ENCODE results near the gene SMURF1. TPM values are rescaled to one million over a fixed set of nuclear protein-coding genes. Genes with fewer than 3 reads are reported as not detected.
"Not testable (repeated sequence)": the region's sequence is repeated elsewhere in the genome, so short reads cannot be mapped to it uniquely, and the experiment has no call there.

SMURF1 gene
- total and polyA plus RNA-seq, 4 donors: 2.9 to 16.8 (median 5.9) TPM

DNA sequence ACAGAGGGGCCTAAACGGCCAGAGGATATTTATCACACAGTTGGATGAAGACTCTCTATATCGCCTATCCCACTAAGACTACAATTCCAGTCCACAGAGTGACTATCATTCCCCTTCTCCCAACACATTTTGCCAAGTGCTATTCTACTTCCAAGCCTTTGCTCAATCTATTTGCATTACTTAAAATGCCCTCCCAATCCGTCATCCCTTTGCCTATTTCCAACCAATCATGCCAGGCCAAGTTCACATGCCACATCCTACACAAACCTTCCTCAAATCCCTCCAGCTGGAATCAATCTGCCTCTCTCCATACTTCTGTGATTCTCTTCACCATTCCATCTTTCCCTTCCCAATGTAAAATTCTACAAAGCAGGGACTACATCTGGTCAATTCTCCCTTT lies 38.2 kb downstream of the SMURF1 start:
- H3K36me3 ChIP-seq (ENCODE audit: control insufficient read depth in 4 of 4, insufficient read depth in 3 of 4, low read depth in 1 of 4, low read length in 3 of 4): no peaks in the 10 kb centered on the region
- peaks cover 5 to 19% (median 10%) of the 10 kb centered on the region in 4 donors for H3K4me1 ChIP-seq (ENCODE audit: control insufficient read depth in 4 of 4, insufficient read depth in 4 of 4, low read length in 3 of 4)
- no peak for DNase-seq (ENCODE audit: low spot score)
- H3K27me3 ChIP-seq (ENCODE audit: control insufficient read depth in 4 of 4, insufficient read depth in 4 of 4, low read length in 3 of 4): no peaks in the 10 kb centered on the region
- H3K4me3 ChIP-seq (ENCODE audit: low read depth in 1 of 3, low read length in 3 of 3): no peak overlapping the region
- H3K27ac ChIP-seq (ENCODE audit: low read depth in 1 of 2, low read length in 2 of 2): peak overlapping the region; percentile 9 to 18
- 63% methylated on average over 3 of the region's 3 CpGs for WGBS
- TF ChIP-seq RAD21 (IDR thresholded peaks at IDR 0.05): peak; percentile 6 to 20
- no peak for TF ChIP-seq HNF4G (IDR thresholded peaks at IDR 0.05)
- TF ChIP-seq, protein P1, sequence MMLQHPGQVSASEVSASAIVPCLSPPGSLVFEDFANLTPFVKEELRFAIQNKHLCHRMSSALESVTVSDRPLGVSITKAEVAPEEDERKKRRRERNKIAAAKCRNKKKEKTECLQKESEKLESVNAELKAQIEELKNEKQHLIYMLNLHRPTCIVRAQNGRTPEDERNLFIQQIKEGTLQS (IDR thresholded peaks at IDR 0.05): no peak
- TF ChIP-seq, protein P2, sequence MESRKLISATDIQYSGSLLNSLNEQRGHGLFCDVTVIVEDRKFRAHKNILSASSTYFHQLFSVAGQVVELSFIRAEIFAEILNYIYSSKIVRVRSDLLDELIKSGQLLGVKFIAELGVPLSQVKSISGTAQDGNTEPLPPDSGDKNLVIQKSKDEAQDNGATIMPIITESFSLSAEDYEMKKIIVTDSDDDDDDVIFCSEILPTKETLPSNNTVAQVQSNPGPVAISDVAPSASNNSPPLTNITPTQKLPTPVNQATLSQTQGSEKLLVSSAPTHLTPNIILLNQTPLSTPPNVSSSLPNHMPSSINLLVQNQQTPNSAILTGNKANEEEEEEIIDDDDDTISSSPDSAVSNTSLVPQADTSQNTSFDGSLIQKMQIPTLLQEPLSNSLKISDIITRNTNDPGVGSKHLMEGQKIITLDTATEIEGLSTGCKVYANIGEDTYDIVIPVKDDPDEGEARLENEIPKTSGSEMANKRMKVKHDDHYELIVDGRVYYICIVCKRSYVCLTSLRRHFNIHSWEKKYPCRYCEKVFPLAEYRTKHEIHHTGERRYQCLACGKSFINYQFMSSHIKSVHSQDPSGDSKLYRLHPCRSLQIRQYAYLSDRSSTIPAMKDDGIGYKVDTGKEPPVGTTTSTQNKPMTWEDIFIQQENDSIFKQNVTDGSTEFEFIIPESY (IDR thresholded peaks at IDR 0.05): no peak
- TF ChIP-seq YY1 (IDR thresholded peaks at IDR 0.05): peak; percentile 88
- TF ChIP-seq JUND (IDR thresholded peaks at IDR 0.05): peak in 1 of 2 donors; percentile 20
- TF ChIP-seq, protein P3, sequence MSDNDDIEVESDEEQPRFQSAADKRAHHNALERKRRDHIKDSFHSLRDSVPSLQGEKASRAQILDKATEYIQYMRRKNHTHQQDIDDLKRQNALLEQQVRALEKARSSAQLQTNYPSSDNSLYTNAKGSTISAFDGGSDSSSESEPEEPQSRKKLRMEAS (IDR thresholded peaks at IDR 0.05): no peak
- no peak for TF ChIP-seq FOXA1 (IDR thresholded peaks at IDR 0.05)
- TF ChIP-seq, protein P4, sequence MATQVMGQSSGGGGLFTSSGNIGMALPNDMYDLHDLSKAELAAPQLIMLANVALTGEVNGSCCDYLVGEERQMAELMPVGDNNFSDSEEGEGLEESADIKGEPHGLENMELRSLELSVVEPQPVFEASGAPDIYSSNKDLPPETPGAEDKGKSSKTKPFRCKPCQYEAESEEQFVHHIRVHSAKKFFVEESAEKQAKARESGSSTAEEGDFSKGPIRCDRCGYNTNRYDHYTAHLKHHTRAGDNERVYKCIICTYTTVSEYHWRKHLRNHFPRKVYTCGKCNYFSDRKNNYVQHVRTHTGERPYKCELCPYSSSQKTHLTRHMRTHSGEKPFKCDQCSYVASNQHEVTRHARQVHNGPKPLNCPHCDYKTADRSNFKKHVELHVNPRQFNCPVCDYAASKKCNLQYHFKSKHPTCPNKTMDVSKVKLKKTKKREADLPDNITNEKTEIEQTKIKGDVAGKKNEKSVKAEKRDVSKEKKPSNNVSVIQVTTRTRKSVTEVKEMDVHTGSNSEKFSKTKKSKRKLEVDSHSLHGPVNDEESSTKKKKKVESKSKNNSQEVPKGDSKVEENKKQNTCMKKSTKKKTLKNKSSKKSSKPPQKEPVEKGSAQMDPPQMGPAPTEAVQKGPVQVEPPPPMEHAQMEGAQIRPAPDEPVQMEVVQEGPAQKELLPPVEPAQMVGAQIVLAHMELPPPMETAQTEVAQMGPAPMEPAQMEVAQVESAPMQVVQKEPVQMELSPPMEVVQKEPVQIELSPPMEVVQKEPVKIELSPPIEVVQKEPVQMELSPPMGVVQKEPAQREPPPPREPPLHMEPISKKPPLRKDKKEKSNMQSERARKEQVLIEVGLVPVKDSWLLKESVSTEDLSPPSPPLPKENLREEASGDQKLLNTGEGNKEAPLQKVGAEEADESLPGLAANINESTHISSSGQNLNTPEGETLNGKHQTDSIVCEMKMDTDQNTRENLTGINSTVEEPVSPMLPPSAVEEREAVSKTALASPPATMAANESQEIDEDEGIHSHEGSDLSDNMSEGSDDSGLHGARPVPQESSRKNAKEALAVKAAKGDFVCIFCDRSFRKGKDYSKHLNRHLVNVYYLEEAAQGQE (IDR thresholded peaks at IDR 0.05): peak; percentile 10
- peak; percentile 39 to 49 for TF ChIP-seq HNF4A (conservative IDR thresholded peaks at IDR 0.05)
- no peak for TF ChIP-seq NR2F2 (IDR thresholded peaks at IDR 0.05)
- H3K9me3 ChIP-seq (ENCODE audit: control insufficient read depth in 4 of 4, low read length in 3 of 4): no peaks in the 10 kb centered on the region
- no peak overlapping the region for H3K9ac ChIP-seq (ENCODE audit: low read depth in 1 of 2, low read length in 2 of 2)

DNA sequence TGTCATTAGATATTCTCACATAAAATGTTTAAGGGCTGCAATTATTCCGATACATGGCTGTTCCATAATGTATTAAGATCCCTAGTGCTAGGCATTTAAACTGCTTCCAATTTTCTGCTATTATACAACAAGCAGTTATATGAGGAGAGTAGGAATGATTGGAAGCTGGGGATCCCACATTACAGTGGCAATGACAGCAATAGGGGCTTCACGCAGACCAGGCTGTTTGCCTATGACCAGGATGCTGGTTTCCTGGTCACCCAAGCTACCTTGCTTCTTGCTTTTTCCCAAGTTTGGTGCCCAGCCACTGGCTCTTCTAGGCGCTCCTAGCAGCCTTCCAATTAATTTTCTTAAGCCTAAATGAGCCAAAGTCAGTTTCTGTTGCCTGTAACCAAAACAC lies 39.3 kb downstream of the SMURF1 start:
- peaks cover 5 to 20% (median 9%) of the 10 kb centered on the region in 4 donors for H3K4me1 ChIP-seq (ENCODE audit: control insufficient read depth in 4 of 4, insufficient read depth in 4 of 4, low read length in 3 of 4)

DNA sequence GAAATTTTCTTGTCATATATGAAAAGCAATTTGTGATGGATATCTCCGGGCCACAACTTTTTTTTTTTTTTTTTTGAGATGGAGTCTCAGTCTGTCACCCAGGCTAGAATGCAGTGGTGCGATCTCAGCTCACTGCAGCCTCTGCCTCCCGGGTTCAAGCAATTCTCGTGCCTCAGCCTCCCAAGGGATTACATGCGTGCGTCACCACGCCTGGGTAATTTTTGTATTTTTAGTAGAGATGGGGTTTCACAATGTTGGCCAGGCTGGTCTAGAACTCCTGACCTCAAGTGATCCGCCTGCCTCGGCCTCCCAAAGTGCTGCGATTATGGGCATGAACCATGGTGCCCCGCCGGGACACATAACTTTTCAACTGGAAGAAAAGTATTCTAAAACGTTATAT lies 40.1 kb downstream of the SMURF1 start:
- not testable (repeated sequence) for H3K36me3 ChIP-seq (ENCODE audit: control insufficient read depth in 4 of 4, insufficient read depth in 3 of 4, low read depth in 1 of 4, low read length in 3 of 4); DNase-seq (ENCODE audit: low spot score); H3K4me3 ChIP-seq (ENCODE audit: low read depth in 1 of 3, low read length in 3 of 3); H3K9me3 ChIP-seq (ENCODE audit: control insufficient read depth in 4 of 4, low read length in 3 of 4); H3K27ac ChIP-seq (ENCODE audit: low read depth in 1 of 2, low read length in 2 of 2); H3K27me3 ChIP-seq (ENCODE audit: control insufficient read depth in 4 of 4, insufficient read depth in 4 of 4, low read length in 3 of 4); H3K9ac ChIP-seq (ENCODE audit: low read depth in 1 of 2, low read length in 2 of 2)
- 97% methylated on average over 13 of the region's 13 CpGs for WGBS
- H3K4me1 ChIP-seq (ENCODE audit: control insufficient read depth in 4 of 4, insufficient read depth in 4 of 4, low read length in 3 of 4): peaks cover 5 to 21% (median 10%) of the 10 kb centered on the region in 4 donors

More for the DNA sequence above, 39.3 kb downstream of the SMURF1 start:
- Histone ChIP-seq H3K27ac (ENCODE audit: low read depth in 1 of 2, low read length in 2 of 2) (no peak overlapping the region), H3K36me3 (ENCODE audit: control insufficient read depth in 4 of 4, insufficient read depth in 3 of 4, low read depth in 1 of 4, low read length in 3 of 4) (no peaks in the 10 kb centered on the region), H3K9me3 (ENCODE audit: control insufficient read depth in 4 of 4, low read length in 3 of 4) (no peaks in the 10 kb centered on the region), H3K9ac (ENCODE audit: low read depth in 1 of 2, low read length in 2 of 2) (no peak overlapping the region), H3K27me3 (ENCODE audit: control insufficient read depth in 4 of 4, insufficient read depth in 4 of 4, low read length in 3 of 4) (no peaks in the 10 kb centered on the region), H3K4me3 (ENCODE audit: low read depth in 1 of 3, low read length in 3 of 3) (no peak overlapping the region)
- 96% methylated on average over 3 of the region's 3 CpGs for WGBS
- TF ChIP-seq HNF4A (conservative IDR thresholded peaks at IDR 0.05): no peak
- no peak for TF ChIP-seq YY1 (IDR thresholded peaks at IDR 0.05)
- TF ChIP-seq TAF1 (conservative IDR thresholded peaks at IDR 0.05): no peak
- TF ChIP-seq FOXA2 (IDR thresholded peaks at IDR 0.05): no peak
- TF ChIP-seq FOXA1 (IDR thresholded peaks at IDR 0.05): no peak
- no peak for TF ChIP-seq HNF4G (IDR thresholded peaks at IDR 0.05)
- TF ChIP-seq GABPA (IDR thresholded peaks at IDR 0.05 in 1 of 2, conservative IDR thresholded peaks at IDR 0.05 in 1 of 2): no peak
- TF ChIP-seq, protein P4 (IDR thresholded peaks at IDR 0.05): no peak
- no peak for TF ChIP-seq EGR1 (IDR thresholded peaks at IDR 0.05; ENCODE audit: low read depth in 2 of 2)
- no peak for DNase-seq (ENCODE audit: low spot score)
